Stimulated activated CD8-positive, alpha-beta memory T cell treated with anti-CD3 and anti-CD28 coated beads, Interleukin-15, amount 100 ng/mL, for 24 hours (primary cell): ENCODE measurements around the gene SLC4A8.

Experiments used
- DNase-seq: peaks from one replicate; pipeline ENCODE4 v3.0.0-alpha.2; 2020; ENCODE audit warnings: low read depth

The SLC4A8 gene

GRCh38 chr12:51424662-51425539, at the start of gene SLC4A8:
TSS of gene SLC4A8 (plus strand) at chr12:51424831. CDS start at chr12:51424988, 157 bp downstream.
- peak; percentile 44 for DNase-seq

GRCh38 chr12:51374856-51375255, 49.8 kb upstream of the SLC4A8 start:
- DNase-seq = no peak

GRCh38 chr12:51377099-51377984, 47.3 kb upstream of the SLC4A8 start:
- no peak for DNase-seq

GRCh38 chr12:51378749-51379148, 45.9 kb upstream of the SLC4A8 start:
- DNase-seq = no peak

GRCh38 chr12:51379571-51379970, 45.1 kb upstream of the SLC4A8 start:
- DNase-seq = no peak

- no peak for DNase-seq
These were observed 43.2 kb upstream of the SLC4A8 start for GRCh38 chr12:51381226-51382079.

- DNase-seq = no peak
These were observed 42.5 kb upstream of the SLC4A8 start for GRCh38 chr12:51382173-51382572.

- no peak for DNase-seq
These were observed 41.2 kb upstream of the SLC4A8 start for GRCh38 chr12:51383269-51383905.

GRCh38 chr12:51386351-51386750, 38.3 kb upstream of the SLC4A8 start:
- no peak for DNase-seq

- DNase-seq = no peak
These were observed 36.4 kb upstream of the SLC4A8 start for GRCh38 chr12:51388069-51388799.

- DNase-seq = no peak
These were observed 35.8 kb upstream of the SLC4A8 start for GRCh38 chr12:51388846-51389245.

- no peak for DNase-seq
These were observed 35.2 kb upstream of the SLC4A8 start for GRCh38 chr12:51389302-51389999.

GRCh38 chr12:51390457-51390856, 34.2 kb upstream of the SLC4A8 start:
- DNase-seq = no peak

GRCh38 chr12:51390891-51391282, 33.7 kb upstream of the SLC4A8 start:
- no peak for DNase-seq

GRCh38 chr12:51391283-51392123, 33.1 kb upstream of the SLC4A8 start, which contains the start of gene GALNT6:
TSS of gene GALNT6 (minus strand) at chr12:51391406. CDS start at chr12:51379781, 11,625 bp downstream.
- peak; percentile 45 for DNase-seq

- no peak for DNase-seq
These were observed 31.9 kb upstream of the SLC4A8 start for GRCh38 chr12:51392556-51393237.

- DNase-seq = no peak
These were observed 30.7 kb upstream of the SLC4A8 start for GRCh38 chr12:51393676-51394545.
